HUES64 (cell line): ENCODE measurements around the gene SH3RF1.
"Not testable (repeated sequence)": the region's sequence is repeated elsewhere in the genome, so short reads cannot be mapped to it uniquely, and the experiment has no call there.

ENCODE experiments used
- H3K27ac ChIP-seq: 2 replicates; pipeline ENCODE4 v1.7.0; 2013; ENCODE audit warnings: low read depth, low read length, inconsistent platforms
- H3K27me3 ChIP-seq: 2 replicates; pipeline ENCODE4 v1.6.1; 2013; ENCODE audit warnings: mild to moderate bottlenecking, low read length; ENCODE audit not compliant: insufficient read depth
- H3K36me3 ChIP-seq: 2 replicates; pipeline ENCODE4 v1.6.1; 2013; ENCODE audit warnings: mild to moderate bottlenecking, low read length; ENCODE audit not compliant: insufficient read depth
- H3K4me1 ChIP-seq: 2 replicates; pipeline ENCODE4 v1.6.1; 2013; ENCODE audit warnings: mild to moderate bottlenecking, low read length, moderate library complexity; ENCODE audit not compliant: insufficient read depth
- H3K4me3 ChIP-seq: 2 replicates; pipeline ENCODE4 v1.5.1; 2013; ENCODE audit warnings: mild to moderate bottlenecking, low read length, moderate library complexity
- H3K9ac ChIP-seq: 2 replicates; pipeline ENCODE4 v1.6.1; 2013; ENCODE audit warnings: mild to moderate bottlenecking, low read depth, low read length
- H3K9me3 ChIP-seq: 2 replicates; pipeline ENCODE4 v1.6.1; 2013; ENCODE audit warnings: low read depth, low read length; ENCODE audit not compliant: insufficient read depth
- WGBS: fragments of 150-250, 120-280 bp; methylation state at CpG from one replicate; pipeline ENCODE4 v1.1.7; 2013; ENCODE audit warnings: missing lambda C conversion rate; 5-methylcytosine and 5-hydroxymethylcytosine counted together

Gene SH3RF1

DNA sequence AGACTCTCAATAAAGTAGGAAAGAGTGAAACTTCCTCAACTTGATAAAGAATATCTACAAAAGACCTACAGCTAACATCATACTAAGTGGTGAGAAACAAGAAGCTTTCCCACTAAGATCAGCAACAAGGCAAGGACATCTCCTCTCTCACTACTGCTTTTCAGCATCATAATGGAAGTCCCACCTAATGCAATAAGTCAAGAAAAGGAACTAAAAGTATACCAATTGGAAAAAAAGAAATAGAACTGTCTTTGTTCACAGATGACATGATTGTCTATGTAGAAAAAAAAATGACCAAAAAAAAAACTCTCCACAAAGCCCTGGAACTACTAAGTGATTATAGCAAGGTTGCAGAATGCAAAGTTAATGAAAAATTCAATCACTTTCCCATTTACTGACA is 25.1 kb upstream of the SH3RF1 start:
- no peaks in the 10 kb centered on the region for H3K36me3 ChIP-seq

DNA sequence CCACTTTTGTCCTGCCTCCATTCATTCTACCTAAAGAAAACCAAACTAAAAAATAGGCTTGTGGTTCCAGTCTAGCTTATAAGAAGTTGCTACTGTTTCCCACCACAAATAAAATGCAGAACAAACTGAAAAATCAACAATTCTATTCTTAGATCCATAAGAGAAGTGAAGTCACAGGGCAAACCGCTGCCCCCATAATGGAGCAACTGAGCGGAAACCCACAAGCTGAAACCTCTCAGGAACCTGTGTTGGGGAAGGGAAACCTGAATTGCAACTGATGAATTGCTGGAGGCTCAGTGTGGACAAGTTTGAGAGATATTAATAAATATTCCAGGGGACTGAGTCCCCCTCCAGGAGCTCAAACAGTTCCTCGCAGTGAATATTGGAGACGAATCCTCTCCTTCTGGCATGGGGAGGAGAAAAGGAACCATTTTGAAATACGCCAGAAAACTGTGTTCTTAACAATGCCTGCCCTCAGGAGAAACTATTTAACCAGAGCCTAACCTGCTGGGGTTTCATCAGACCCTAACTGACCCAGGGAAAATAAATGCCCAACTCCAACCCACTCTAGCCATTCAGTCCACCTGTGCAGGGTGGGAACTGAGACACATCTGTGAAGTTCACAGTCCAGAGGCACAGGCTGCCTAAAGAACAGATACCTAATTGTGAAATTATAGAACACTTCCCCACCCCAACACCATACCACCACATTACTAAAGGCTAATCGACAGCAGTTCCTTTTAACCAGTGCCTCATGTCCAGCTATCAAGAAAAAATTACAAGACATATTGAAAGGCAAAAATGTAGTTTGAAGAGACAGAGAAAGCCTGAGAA is 22.8 kb upstream of the SH3RF1 start:
- Histone ChIP-seq H3K27ac (no peak overlapping the region), H3K36me3 (no peaks in the 10 kb centered on the region), H3K4me3 (no peak overlapping the region), H3K27me3 (no peaks in the 10 kb centered on the region), H3K9ac (no peak overlapping the region), H3K4me1 (no peaks in the 10 kb centered on the region), H3K9me3 (no peaks in the 10 kb centered on the region)
- WGBS, result 77% methylated on average over 6 of the region's 6 CpGs

More for the DNA sequence above, 25.1 kb upstream of the SH3RF1 start:
- no peaks in the 10 kb centered on the region for H3K27me3 ChIP-seq
- H3K27ac ChIP-seq, result no peak overlapping the region
- H3K4me1 ChIP-seq, result no peaks in the 10 kb centered on the region
- no peak overlapping the region for H3K9ac ChIP-seq
- no peaks in the 10 kb centered on the region for H3K9me3 ChIP-seq
- no peak overlapping the region for H3K4me3 ChIP-seq

DNA sequence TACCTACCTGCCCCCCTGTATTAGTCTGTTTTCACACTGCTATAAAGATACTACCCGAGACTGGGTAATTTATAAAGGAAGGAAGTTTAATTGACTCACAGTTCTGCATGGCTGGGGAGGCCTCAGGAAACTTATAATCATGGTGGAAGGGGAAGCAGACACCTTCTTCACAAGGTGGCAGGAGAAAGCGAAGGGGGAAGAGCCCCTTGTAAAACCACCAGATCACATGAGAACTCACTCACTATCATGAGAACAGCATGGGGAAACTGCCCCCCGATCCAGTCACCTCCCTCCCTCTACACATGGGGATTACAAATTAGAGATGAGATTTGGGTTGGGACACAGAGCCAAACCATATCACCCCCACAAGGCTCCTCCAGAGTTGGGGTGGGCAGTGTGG is 17.2 kb upstream of the SH3RF1 start:
- H3K4me3 ChIP-seq, H3K9me3 ChIP-seq, H3K27me3 ChIP-seq, H3K9ac ChIP-seq, H3K36me3 ChIP-seq, H3K4me1 ChIP-seq, H3K27ac ChIP-seq: not testable (repeated sequence)
- WGBS, result 100% methylated on average over 1 of the region's 3 CpGs

DNA sequence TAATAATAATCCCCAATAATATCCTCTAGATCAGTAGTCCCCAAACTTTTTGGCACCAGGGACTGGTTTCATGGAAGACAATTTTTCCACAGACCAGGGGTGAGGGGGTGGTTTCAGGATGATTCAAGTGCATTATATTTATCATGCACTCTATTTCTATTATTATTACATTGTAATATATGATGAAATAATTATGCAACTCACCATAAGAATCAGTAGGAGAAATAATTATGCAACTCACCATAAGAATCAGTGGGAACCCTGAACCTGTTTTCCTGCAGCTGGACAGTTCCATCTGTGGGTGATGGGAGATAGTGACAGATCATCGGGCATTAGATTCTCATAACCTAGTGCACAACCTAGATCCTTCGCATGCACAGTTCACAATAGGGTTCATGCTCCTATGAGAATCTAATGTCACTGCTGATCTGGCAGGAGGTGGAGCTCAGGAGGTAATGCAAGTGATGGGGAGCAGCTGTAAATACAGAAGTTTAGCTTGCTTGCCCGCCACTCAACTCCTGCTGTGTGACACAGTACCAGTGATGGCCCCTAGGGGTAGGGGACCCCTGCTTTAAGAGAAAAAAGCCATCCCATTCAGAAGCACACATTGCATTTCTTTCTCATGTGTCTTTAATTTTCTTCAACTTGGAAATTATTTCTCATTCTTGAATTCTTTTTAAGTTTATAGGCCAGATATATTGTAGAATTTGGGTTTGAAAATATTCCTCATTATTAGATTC is 16.0 kb upstream of the SH3RF1 start:
- Histone ChIP-seq H3K9me3 (no peaks in the 10 kb centered on the region), H3K27me3 (no peaks in the 10 kb centered on the region), H3K27ac (no peak overlapping the region), H3K4me1 (no peaks in the 10 kb centered on the region), H3K9ac (no peak overlapping the region), H3K36me3 (no peaks in the 10 kb centered on the region), H3K4me3 (no peak overlapping the region)
- WGBS, result 97% methylated on average over 3 of the region's 3 CpGs

DNA sequence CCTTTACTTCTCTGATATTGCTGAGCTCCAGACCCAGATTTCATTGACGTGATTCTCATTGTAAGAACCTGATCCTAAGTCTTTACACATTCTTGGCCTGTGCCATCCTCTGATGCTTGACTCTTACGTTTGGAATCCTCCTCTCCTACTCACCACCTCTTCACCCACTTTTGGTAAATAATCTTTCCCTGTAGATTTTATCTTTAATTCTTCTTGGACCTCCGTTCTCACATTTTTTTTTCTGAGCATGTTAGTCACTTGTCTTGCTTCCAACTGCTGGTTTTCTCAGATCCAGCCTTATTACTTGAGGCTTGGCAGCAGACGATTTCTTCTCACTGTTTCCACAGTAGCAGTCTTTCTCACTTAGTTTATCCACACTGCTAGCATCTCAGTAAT is 12.4 kb upstream of the SH3RF1 start:
- H3K9ac ChIP-seq, result no peak overlapping the region
- H3K9me3 ChIP-seq, result no peaks in the 10 kb centered on the region
- no peak overlapping the region for H3K4me3 ChIP-seq
- H3K36me3 ChIP-seq, result no peaks in the 10 kb centered on the region
- H3K4me1 ChIP-seq, result no peaks in the 10 kb centered on the region
- no peaks in the 10 kb centered on the region for H3K27me3 ChIP-seq
- WGBS, result 88% methylated on average over 4 of the region's 4 CpGs
- no peak overlapping the region for H3K27ac ChIP-seq

DNA sequence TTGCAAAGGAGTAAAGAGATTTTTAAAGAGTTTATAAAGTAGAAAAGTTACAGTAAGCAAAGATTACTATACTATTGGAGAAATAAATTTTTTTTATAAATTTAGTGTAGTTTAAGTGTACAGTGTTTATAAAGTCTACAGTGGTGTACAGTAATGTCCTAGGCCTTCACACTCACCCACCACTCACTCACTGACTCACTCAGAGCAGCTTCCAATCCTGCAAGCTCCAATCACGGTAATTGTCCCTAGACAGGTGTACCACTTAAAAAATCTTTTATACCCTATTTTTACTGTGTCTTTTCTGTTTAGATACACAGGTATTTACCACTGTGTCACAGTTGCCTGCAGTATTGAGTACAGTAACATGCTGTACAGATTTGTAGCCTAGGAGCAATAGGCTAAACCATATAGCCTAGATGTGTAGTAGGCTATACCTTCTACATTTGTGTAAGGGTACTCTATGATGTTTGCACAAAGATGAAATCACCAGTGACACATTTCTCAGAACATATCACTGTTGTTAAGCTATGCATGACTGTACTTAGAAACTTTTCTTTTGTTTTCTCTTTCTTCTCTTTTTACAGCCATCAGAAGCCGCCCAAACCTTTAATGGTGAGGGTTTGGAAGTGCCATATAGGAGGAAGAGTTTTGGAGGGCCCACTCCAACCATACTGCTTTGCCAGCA is 11.8 kb upstream of the SH3RF1 start:
- Histone ChIP-seq H3K27me3 (no peaks in the 10 kb centered on the region), H3K9me3 (no peaks in the 10 kb centered on the region)

DNA sequence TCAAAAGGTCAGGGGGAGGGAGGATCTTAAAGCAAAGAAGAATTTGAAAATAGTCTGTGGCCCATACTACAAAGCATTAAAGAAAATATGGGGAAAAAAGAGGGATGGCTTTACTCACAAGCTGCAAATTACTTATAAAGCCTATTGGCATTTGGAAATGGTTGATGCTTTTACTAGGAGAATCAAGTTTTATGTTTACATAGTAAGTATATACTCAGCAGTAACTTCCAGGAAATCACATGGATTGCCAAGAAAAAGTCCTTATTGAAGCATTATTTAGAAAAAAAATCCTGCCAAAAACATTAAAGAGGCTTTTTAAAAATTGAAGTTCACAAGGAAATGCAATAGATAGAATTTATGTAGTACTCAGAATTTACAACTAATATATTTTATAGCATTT is 8.4 kb upstream of the SH3RF1 start:
- Histone ChIP-seq H3K4me3 (no peak overlapping the region), H3K9ac (no peak overlapping the region), H3K9me3 (no peaks in the 10 kb centered on the region), H3K36me3 (no peaks in the 10 kb centered on the region), H3K4me1 (peaks cover 12% of the 10 kb centered on the region), H3K27ac (no peak overlapping the region), H3K27me3 (no peaks in the 10 kb centered on the region)

More for the DNA sequence above, 11.8 kb upstream of the SH3RF1 start:
- Histone ChIP-seq H3K4me3 (no peak overlapping the region), H3K36me3 (no peaks in the 10 kb centered on the region), H3K9ac (no peak overlapping the region), H3K27ac (no peak overlapping the region), H3K4me1 (no peaks in the 10 kb centered on the region)
- WGBS, result 96% methylated on average over 1 of the region's 2 CpGs

DNA sequence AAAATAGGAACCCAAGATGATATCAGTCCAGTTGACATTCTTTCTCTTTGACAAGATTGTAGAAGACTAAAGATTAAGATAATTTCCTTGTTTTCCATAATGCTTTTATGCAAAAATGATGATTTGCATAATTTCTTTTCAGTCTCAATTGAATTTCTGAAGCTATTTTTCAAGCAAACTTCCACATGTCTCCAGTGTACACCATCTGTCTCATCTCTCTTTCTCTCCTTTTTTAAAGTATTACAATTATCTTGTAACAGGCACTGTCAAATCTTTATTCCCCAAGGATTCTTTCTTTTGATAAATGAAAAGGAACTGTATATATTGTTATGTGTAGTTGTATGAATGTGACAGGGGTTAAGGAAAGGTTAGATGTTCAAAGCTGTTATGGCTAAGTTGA is 7.9 kb upstream of the SH3RF1 start:
- Histone ChIP-seq H3K27me3 (no peaks in the 10 kb centered on the region), H3K4me1 (peaks cover 12% of the 10 kb centered on the region), H3K4me3 (no peak overlapping the region), H3K9ac (no peak overlapping the region), H3K9me3 (no peaks in the 10 kb centered on the region), H3K36me3 (no peaks in the 10 kb centered on the region), H3K27ac (no peak overlapping the region)

DNA sequence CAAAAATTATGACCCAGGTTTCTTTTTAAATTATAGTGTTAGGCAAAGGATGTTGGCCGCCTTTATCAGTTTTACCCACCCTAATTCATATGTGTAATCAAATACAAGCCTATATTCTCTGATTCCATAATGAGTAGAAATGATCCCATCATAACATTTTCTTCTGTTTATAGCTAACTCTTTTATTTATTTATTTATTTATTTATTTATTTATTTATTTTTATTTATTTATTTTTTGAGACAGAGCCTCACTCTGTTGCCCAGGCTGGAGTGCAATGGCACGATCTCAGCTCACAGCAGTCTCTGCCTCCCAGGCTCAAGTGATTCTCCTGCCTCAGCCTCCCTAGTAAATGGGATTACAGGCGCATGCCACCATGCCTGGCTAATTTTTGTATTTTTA is 7.1 kb upstream of the SH3RF1 start:
- H3K36me3 ChIP-seq, H3K9ac ChIP-seq, H3K27ac ChIP-seq, H3K4me3 ChIP-seq, H3K27me3 ChIP-seq, H3K9me3 ChIP-seq: not testable (repeated sequence)
- peaks cover 12% of the 10 kb centered on the region for H3K4me1 ChIP-seq
- 97% methylated on average over 2 of the region's 3 CpGs for WGBS

DNA sequence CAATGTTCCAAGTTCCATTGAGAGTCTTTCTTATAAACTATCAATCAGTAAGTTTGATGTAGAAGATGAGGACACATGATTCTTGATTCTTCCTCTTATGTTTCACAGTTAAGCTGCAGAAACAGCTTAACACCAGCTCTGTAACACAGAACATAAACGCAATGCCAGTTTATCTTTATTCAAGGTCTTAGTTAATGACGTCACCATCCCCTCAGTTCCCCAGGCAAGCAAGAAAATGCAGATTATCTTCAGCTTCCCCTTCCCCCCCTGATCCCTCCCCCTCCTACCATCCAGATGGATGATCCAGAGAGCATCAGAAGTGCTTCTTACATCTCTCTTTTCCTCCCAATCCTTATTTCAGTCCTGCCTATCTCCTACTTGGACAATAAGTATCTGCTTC is 4.4 kb upstream of the SH3RF1 start:
- Histone ChIP-seq H3K27ac (no peak overlapping the region), H3K9me3 (no peaks in the 10 kb centered on the region), H3K27me3 (peaks cover 14% of the 10 kb centered on the region), H3K4me1 (peaks cover 18% of the 10 kb centered on the region), H3K36me3 (no peaks in the 10 kb centered on the region), H3K9ac (no peak overlapping the region), H3K4me3 (no peak overlapping the region)
- WGBS, result 32% methylated on average over 2 of the region's 2 CpGs

DNA sequence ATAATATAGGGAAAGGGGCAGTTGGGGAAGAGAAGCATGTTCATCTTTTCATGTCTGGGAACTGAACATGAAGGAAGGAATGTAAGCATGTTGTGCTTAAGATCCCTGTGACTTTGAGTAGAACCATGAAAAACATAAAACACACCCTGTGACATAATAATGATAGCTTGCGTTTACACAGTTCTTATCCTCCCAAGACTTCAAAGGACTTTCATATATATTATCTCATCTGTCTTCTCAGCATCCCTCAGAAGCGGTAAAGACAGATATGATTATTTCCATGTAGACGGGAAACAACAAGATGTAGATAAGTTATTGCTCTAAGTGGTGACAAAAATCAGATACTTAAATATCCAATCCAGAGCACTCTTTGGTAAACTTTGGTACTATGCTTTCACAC is 3.3 kb upstream of the SH3RF1 start:
- no peaks in the 10 kb centered on the region for H3K36me3 ChIP-seq
- peaks cover 26% of the 10 kb centered on the region for H3K4me1 ChIP-seq
- WGBS, result 96% methylated on average over 2 of the region's 3 CpGs
- H3K9me3 ChIP-seq, result no peaks in the 10 kb centered on the region
- H3K27me3 ChIP-seq, result peaks cover 14% of the 10 kb centered on the region
- no peak overlapping the region for H3K9ac ChIP-seq
- H3K4me3 ChIP-seq, result no peak overlapping the region
- no peak overlapping the region for H3K27ac ChIP-seq
